ENCODE results near the gene SRPK3.

SRPK3 gene

GRCh38 chrX:153802513-153803045, 21.7 kb downstream of the SRPK3 start:
- in situ Hi-C loops (cut with HindIII; ENCODE audit: low sequenced_read_pairs): no loop called here
- DNase-seq (ENCODE audit: low read depth, low spot score): no peak
- no peak overlapping the region for H3K4me3 ChIP-seq (ENCODE audit: low read depth, low read length)
- TF ChIP-seq CTCF (IDR thresholded peaks at IDR 0.05; ENCODE audit: low read depth, low read length): no peak

GRCh38 chrX:153803211-153804099, 22.6 kb downstream of the SRPK3 start:
- no peak overlapping the region for H3K4me3 ChIP-seq (ENCODE audit: low read depth, low read length)
- in situ Hi-C loops (cut with HindIII; ENCODE audit: low sequenced_read_pairs): no loop called here
- no peak for DNase-seq (ENCODE audit: low read depth, low spot score)
- no peak for TF ChIP-seq CTCF (IDR thresholded peaks at IDR 0.05; ENCODE audit: low read depth, low read length)

- no peak for TF ChIP-seq CTCF (IDR thresholded peaks at IDR 0.05; ENCODE audit: low read depth, low read length)
- H3K4me3 ChIP-seq (ENCODE audit: low read depth, low read length): no peak overlapping the region
- no peak for DNase-seq (ENCODE audit: low read depth, low spot score)
- in situ Hi-C loops (cut with HindIII; ENCODE audit: low sequenced_read_pairs): no loop called here
These were observed 23.3 kb downstream of the SRPK3 start for GRCh38 chrX:153804100-153804595.

GRCh38 chrX:153804621-153805020, 23.8 kb downstream of the SRPK3 start:
- in situ Hi-C loops (cut with HindIII; ENCODE audit: low sequenced_read_pairs): no loop called here
- DNase-seq (ENCODE audit: low read depth, low spot score): no peak
- no peak overlapping the region for H3K4me3 ChIP-seq (ENCODE audit: low read depth, low read length)
- no peak for TF ChIP-seq CTCF (IDR thresholded peaks at IDR 0.05; ENCODE audit: low read depth, low read length)

GRCh38 chrX:153805436-153805835, 24.6 kb downstream of the SRPK3 start:
- DNase-seq (ENCODE audit: low read depth, low spot score): no peak
- no peak overlapping the region for H3K4me3 ChIP-seq (ENCODE audit: low read depth, low read length)
- no peak for TF ChIP-seq CTCF (IDR thresholded peaks at IDR 0.05; ENCODE audit: low read depth, low read length)
- in situ Hi-C loops (cut with HindIII; ENCODE audit: low sequenced_read_pairs): no loop called here

GRCh38 chrX:153806999-153807575, 26.2 kb downstream of the SRPK3 start:
- H3K4me3 ChIP-seq (ENCODE audit: low read depth, low read length): no peak overlapping the region
- TF ChIP-seq CTCF (IDR thresholded peaks at IDR 0.05; ENCODE audit: low read depth, low read length): no peak
- no peak for DNase-seq (ENCODE audit: low read depth, low spot score)
- in situ Hi-C loops (cut with HindIII; ENCODE audit: low sequenced_read_pairs): no loop called here
